ENCODE results near the gene GPR148. TPM values are rescaled to one million over a fixed set of nuclear protein-coding genes. Genes with fewer than 3 reads are reported as not detected.

Gene GPR148
- total and polyA plus RNA-seq, 9 donors, result not detected

DNA sequence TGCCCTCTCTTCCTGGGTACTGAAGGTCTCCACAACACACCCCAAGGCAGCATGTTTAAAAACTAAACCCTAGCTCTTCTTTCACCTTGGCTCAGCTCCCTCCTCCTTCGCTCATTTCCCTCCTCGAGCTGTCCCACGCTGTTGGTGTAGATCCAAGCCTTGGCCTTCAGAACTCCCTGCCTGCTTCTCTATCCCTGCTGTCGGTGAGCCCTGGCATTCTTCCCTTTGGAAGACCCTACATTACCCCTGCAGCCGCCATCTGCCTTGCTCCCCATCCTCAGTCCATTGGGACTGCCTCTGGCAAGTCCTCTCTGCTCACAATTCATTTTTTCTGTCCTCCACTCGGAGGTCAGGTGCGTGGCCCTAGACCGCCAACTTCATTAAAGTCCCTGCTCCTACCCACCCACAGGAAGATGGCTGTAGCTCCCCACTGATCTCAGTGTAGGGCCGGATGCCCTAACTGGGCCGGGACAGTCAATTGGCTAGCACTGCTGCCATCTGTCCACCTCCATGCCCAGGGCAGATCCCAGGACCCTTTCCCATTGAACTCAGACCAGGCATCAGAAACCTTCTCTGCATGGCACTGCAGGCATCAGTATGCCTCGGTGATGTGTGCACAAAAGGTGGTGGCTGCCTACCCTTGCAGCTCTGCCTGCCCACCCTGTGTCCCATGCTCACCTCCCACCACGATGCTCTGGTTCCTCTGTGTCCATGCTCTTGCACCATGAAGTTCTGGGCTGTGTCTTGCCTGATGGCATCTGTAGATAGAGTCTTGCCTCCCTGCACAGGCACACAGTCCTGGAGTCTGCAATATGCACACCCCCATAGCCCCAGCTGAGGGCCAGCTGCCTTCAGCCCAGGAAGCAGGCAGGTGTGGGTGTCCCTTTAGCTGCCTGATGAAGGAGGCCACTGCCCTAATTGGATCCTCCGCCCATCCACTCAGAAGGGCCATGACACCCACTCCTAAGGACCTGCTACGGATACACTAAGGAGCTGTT lies 32.2 kb downstream of the GPR148 start:
- no peaks in the 10 kb centered on the region for H3K9me3 ChIP-seq
- WGBS, 3 donors, result 62 to 68% (median 65%) methylated on average over 14 of the region's 14 CpGs
- H3K4me3 ChIP-seq, result no peak overlapping the region
- no peak for DNase-seq
- intact Hi-C loops (cut with DNase I), result no loop called here
- H3K36me3 ChIP-seq, result no peaks in the 10 kb centered on the region
- peaks cover 4% of the 10 kb centered on the region for H3K4me1 ChIP-seq (ENCODE audit: insufficient read depth)
- no peak overlapping the region for H3K27ac ChIP-seq
- H3K27me3 ChIP-seq, result no peaks in the 10 kb centered on the region
- TF ChIP-seq EP300 (IDR thresholded peaks at IDR 0.05) (no peak), POLR2A (IDR thresholded peaks at IDR 0.05) (no peak)
- TF ChIP-seq, protein P1, sequence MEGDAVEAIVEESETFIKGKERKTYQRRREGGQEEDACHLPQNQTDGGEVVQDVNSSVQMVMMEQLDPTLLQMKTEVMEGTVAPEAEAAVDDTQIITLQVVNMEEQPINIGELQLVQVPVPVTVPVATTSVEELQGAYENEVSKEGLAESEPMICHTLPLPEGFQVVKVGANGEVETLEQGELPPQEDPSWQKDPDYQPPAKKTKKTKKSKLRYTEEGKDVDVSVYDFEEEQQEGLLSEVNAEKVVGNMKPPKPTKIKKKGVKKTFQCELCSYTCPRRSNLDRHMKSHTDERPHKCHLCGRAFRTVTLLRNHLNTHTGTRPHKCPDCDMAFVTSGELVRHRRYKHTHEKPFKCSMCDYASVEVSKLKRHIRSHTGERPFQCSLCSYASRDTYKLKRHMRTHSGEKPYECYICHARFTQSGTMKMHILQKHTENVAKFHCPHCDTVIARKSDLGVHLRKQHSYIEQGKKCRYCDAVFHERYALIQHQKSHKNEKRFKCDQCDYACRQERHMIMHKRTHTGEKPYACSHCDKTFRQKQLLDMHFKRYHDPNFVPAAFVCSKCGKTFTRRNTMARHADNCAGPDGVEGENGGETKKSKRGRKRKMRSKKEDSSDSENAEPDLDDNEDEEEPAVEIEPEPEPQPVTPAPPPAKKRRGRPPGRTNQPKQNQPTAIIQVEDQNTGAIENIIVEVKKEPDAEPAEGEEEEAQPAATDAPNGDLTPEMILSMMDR (IDR thresholded peaks at IDR 0.05), result no peak

DNA sequence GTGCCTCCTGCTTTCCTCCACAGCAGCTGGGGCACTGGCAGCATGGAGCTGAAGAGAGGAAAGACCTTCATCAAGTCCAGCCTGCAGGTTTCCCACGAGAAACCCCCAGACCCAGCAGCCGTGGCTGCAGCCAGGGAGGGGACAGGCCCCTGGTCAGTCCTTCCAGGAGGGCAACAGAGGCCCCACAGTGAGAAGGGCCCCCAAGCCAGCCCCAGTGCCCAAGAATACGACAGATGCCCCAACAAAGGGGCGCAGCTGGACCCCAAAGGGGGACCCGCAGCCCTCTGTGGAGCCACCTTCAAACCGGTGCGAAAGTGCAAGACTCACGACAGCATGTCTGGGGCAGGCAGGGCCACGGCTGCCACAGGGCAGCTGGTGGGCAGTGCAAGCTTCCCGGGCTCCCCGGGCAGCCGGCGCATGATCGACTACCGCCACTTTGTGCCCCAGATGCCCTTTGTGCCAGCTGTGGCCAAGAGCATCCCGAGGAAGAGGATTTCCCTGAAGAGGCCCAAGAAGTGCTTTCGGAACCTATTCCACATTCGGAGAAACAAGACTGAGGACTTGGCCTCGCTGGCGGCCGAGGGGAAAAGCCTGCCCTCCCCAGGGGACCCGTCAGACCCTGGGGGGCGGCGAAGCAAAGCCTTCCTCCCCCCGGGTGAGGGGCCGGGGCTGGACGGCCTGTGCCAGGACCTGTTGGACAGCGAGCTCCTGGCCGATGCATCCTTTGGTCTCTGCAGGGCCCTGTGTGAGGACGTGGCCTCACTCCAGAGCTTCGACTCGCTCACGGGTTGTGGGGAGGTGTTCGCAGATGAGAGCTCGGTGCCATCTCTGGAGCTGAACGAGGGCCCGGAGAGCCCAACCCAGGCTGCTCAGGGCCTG lies 33.4 kb downstream of the GPR148 start:
- Histone ChIP-seq H3K27me3 (no peaks in the 10 kb centered on the region), H3K27ac (no peak overlapping the region), H3K9me3 (no peaks in the 10 kb centered on the region), H3K36me3 (no peaks in the 10 kb centered on the region), H3K4me1 (ENCODE audit: insufficient read depth) (no peaks in the 10 kb centered on the region), H3K4me3 (no peak overlapping the region)
- TF ChIP-seq, protein P1 (IDR thresholded peaks at IDR 0.05), result no peak
- TF ChIP-seq EP300 (IDR thresholded peaks at IDR 0.05), result no peak
- TF ChIP-seq POLR2A (IDR thresholded peaks at IDR 0.05), result no peak
- no peak for DNase-seq
- 73 to 81% (median 80%) methylated on average over 29 to 37 of the region's 37 CpGs for WGBS, 3 donors
- intact Hi-C loops (cut with DNase I), result no loop called here

DNA sequence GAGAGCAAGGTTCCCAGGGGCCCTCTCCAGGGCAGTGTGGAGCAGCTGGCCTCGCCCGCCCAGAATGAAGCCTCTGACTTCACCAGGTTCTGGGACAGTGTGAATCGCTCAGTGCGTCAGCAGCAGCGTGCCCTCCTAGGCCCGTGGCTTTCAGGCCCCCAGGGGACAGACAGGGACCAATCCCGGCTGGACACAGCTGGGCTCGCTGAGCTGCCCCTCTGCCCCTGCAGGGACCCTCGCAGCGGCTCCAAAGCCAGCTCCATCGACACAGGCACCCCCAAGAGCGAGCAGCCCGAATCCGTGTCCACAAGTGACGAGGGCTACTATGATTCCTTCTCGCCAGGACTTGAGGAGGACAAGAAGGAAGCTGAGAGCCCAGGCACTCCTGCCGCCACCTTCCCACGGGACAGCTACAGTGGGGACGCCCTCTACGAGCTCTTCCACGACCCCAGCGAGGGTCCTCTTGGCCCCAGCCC lies 34.1 kb downstream of the GPR148 start:
- Histone ChIP-seq H3K4me1 (ENCODE audit: insufficient read depth) (no peaks in the 10 kb centered on the region), H3K9me3 (no peaks in the 10 kb centered on the region), H3K27me3 (no peaks in the 10 kb centered on the region), H3K36me3 (no peaks in the 10 kb centered on the region), H3K4me3 (no peak overlapping the region), H3K27ac (no peak overlapping the region)
- intact Hi-C loops (cut with DNase I), result no loop called here
- DNase-seq, result no peak
- 82 to 89% (median 84%) methylated on average over 18 to 22 of the region's 22 CpGs for WGBS, 3 donors
- no peak for TF ChIP-seq POLR2A (IDR thresholded peaks at IDR 0.05)
- TF ChIP-seq, protein P1 (IDR thresholded peaks at IDR 0.05), result no peak
- no peak for TF ChIP-seq EP300 (IDR thresholded peaks at IDR 0.05)

DNA sequence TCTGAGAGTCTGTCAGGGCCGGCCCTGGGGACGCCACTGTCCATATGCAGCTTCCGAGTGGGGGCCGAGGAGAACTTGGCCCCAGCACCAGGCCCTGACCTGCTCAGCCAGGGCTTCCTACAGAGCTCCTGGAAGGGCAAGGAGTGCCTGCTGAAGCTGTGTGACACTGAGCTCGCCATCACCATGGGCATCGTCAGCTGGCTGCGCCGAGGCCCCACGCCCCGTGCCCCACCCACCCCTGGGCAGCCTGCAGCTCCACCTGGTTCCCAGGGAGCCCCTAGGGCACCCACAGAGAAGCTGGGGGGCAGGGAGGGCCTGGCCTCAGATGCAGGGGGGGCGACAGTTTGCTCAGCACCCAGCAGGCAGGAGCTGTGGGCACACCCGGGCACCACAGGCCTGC lies 34.5 kb downstream of the GPR148 start:
- intact Hi-C loops (cut with DNase I), result no loop called here
- no peak overlapping the region for H3K27ac ChIP-seq
- 79 to 93% (median 88%) methylated on average over 10 to 12 of the region's 12 CpGs for WGBS, 3 donors
- no peaks in the 10 kb centered on the region for H3K27me3 ChIP-seq
- no peak for TF ChIP-seq EP300 (IDR thresholded peaks at IDR 0.05)
- no peak for TF ChIP-seq POLR2A (IDR thresholded peaks at IDR 0.05)
- TF ChIP-seq, protein P1 (IDR thresholded peaks at IDR 0.05), result no peak
- DNase-seq, result no peak
- no peaks in the 10 kb centered on the region for H3K36me3 ChIP-seq
- no peaks in the 10 kb centered on the region for H3K9me3 ChIP-seq
- no peak overlapping the region for H3K4me3 ChIP-seq
- no peaks in the 10 kb centered on the region for H3K4me1 ChIP-seq (ENCODE audit: insufficient read depth)
